Measurements from ENCODE around the gene MAPK11.

- TF ChIP-seq CTCF (IDR thresholded peaks at IDR 0.05 in 2 of 3, conservative IDR thresholded peaks at IDR 0.05 in 1 of 3; ENCODE audit: control insufficient read depth in 2 of 3, extremely low read depth in 1 of 3, insufficient read depth in 1 of 3, low read depth in 3 of 3, low read length in 3 of 3) (no peak), MEF2A (IDR thresholded peaks at IDR 0.05; ENCODE audit: insufficient read depth, low read depth, low read length) (no peak), RELA (IDR thresholded peaks at IDR 0.05; ENCODE audit: borderline replicate concordance, partially characterized antibody) (no peak)
These were observed 29.0 kb upstream of the MAPK11 start for GRCh38 chr22:50298937-50299784.

Measured in GM12878 (cell line).